Erythroblast (primary cell): Measurements from ENCODE around the gene RNU7-1.

Experiments
- GATA1 ChIP-seq: IDR thresholded peaks from 2 replicates; pipeline ENCODE4 v1.6.1; 2011; ENCODE audit warnings: low read depth, mild to moderate bottlenecking, control low read depth, low read length, moderate library complexity
- POLR2A ChIP-seq: IDR thresholded peaks from 2 replicates; pipeline ENCODE4 v1.6.1; 2011; ENCODE audit warnings: mild to moderate bottlenecking, low read length

DNA sequence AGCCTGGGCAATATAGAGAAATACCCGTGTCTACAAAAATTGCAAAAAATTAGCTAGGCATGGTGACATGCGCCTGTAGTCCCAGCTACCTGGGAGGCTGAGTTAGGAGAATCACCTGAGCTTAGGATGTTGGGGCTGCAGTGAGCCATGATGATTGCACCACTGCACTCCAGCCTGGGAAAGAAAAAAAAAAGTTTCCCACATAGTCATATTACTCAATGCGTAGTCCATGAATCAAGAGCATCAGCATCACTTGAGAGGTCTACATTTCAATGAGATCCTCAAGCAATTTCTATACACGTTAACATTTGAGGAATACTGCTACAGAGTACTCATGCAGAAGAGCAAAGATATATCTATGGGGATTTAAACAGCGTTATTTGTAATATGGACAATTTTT lies 44.2 kb upstream of the RNU7-1 start:
- TF ChIP-seq POLR2A: no peak
- TF ChIP-seq GATA1: no peak
